Thoracic aorta (tissue), 2 donors: ENCODE measurements around the gene SLC1A6. TPM values are rescaled to one million over a fixed set of nuclear protein-coding genes. Genes with fewer than 3 reads are reported as not detected.
"Not testable (repeated sequence)": the region's sequence is repeated elsewhere in the genome, so short reads cannot be mapped to it uniquely, and the experiment has no call there.

Experiments
- ATAC-seq: fragments of 150-250 bp; one replicate; pipeline ENCODE4 v1.8.0; 2017; ENCODE audit warnings: low read depth; ENCODE audit not compliant: insufficient number of reproducible peaks, low FRiP score
- DNase-seq: peaks from one replicate; pipeline ENCODE4 v3.0.0-alpha.2; 2020; ENCODE audit warnings: low spot score
- H3K27ac ChIP-seq, 2 donors: fragments of 200-600 bp; sonication (generic); 1 replicate in 1 of 2; 2 replicates in 1 of 2; pipeline ENCODE4 v1.5.1; 2016; ENCODE audit warnings: mild to moderate bottlenecking in 2 of 2, moderate library complexity in 2 of 2
- H3K27me3 ChIP-seq: fragments of 200-600 bp; sonication (generic); replicated peaks from 2 replicates; pipeline ENCODE4 v1.6.0; 2016; ENCODE audit warnings: mild to moderate bottlenecking; ENCODE audit not compliant: insufficient read depth
- H3K36me3 ChIP-seq: fragments of 200-600 bp; sonication (generic); one replicate; pipeline ENCODE4 v1.5.1; 2016
- H3K4me1 ChIP-seq, 2 donors: fragments of 200-600 bp; sonication (generic); 1 replicate in 1 of 2; 2 replicates in 1 of 2; pipeline versions ENCODE4 v1.5.1 to v1.6.0; 2016; ENCODE audit warnings: low read depth in 2 of 2, mild to moderate bottlenecking in 1 of 2; ENCODE audit not compliant: control insufficient read depth in 1 of 2
- H3K4me3 ChIP-seq: fragments of 200-600 bp; sonication (generic); 2 replicates; pipeline ENCODE4 v1.5.1; 2016; ENCODE audit warnings: mild to moderate bottlenecking
- H3K9me3 ChIP-seq: fragments of 200-600 bp; sonication (generic); 2 replicates; pipeline ENCODE4 v1.5.1; 2016
- total RNA-seq, 2 donors: library from RNA; depleted of rRNA; stranded (reverse); fragments of >200 nt; gene quantifications; one replicate each; pipeline versions ENCODE4 v1.1.0 to v1.2.3, GENCODE V29; 2016
- TF ChIP-seq, protein P1 (sequence below): fragments of 200-600 bp; sonication (generic); IDR thresholded peaks from one replicate; pipeline ENCODE4 v1.5.1; 2019; ENCODE audit warnings: antibody characterized with exemption

SLC1A6 gene
- not detected for total RNA-seq

DNA sequence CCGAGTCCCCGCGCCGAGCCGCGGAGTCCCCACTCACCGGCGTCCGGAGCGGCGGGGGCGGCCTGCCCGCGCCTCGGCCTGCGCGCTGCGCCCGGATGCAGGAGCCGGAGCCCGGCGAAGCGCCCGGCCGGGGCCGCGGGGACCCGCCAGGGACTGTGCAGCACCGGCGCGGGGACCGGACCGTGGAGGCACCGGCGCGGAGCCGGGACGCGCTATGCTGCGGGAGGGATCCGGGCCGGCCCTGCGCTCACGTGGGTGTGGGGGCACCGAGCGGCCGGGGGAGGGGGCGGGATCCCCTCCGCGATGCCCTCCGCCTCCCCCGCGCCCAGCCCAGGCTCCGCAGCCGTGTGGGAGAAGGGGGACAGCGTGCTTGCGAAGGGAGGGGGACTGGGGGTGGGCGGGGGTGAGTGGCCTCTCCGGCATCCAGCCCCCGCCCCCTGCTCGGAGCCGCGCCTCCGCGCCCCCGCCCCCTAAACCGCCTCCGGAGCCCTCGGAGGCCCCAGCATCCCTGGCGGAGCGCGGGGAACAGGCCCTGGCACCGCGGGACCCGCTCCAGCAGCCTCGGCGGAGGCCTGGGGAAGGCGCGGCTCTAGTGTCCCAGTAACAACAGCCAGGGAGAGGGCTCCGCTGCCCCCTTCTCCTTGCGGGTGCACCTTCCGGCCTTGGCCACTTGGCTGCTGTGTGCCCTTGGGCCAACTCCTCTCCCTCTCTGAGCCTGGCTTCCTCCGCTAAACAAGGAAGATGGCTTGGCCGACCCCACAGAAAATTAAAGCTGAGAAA lies at the start of gene SLC1A6:
TSS of gene SLC1A6 (minus strand) at position 389 of the 780 bp plus-strand sequence. CDS start 6,954 bp downstream, outside the sequence.
- Histone ChIP-seq H3K9me3 (no peaks in the 10 kb centered on the region), H3K36me3 (no peaks in the 10 kb centered on the region), H3K4me1 (no peaks in the 10 kb centered on the region), H3K27ac (no peak within 1 kb of the TSS), H3K4me3 (no peak within 1 kb of the TSS), H3K27me3 (no peaks in the 10 kb centered on the region)
- DNase-seq: no peak
- no peak for ATAC-seq
- TF ChIP-seq, protein P1, sequence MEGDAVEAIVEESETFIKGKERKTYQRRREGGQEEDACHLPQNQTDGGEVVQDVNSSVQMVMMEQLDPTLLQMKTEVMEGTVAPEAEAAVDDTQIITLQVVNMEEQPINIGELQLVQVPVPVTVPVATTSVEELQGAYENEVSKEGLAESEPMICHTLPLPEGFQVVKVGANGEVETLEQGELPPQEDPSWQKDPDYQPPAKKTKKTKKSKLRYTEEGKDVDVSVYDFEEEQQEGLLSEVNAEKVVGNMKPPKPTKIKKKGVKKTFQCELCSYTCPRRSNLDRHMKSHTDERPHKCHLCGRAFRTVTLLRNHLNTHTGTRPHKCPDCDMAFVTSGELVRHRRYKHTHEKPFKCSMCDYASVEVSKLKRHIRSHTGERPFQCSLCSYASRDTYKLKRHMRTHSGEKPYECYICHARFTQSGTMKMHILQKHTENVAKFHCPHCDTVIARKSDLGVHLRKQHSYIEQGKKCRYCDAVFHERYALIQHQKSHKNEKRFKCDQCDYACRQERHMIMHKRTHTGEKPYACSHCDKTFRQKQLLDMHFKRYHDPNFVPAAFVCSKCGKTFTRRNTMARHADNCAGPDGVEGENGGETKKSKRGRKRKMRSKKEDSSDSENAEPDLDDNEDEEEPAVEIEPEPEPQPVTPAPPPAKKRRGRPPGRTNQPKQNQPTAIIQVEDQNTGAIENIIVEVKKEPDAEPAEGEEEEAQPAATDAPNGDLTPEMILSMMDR: no peak

GRCh38 chr19:15028490-15028889 lies 48.8 kb upstream of the SLC1A6 start:
- TF ChIP-seq, protein P1: no peak
- ATAC-seq: no peak
- Histone ChIP-seq H3K36me3 (no peaks in the 10 kb centered on the region), H3K9me3 (no peaks in the 10 kb centered on the region), H3K27ac (no peak overlapping the region), H3K27me3 (no peaks in the 10 kb centered on the region), H3K4me3 (no peak overlapping the region), H3K4me1 (no peaks in the 10 kb centered on the region)
- no peak for DNase-seq

- Histone ChIP-seq H3K4me1 (no peaks in the 10 kb centered on the region), H3K27me3 (no peaks in the 10 kb centered on the region), H3K27ac (no peak overlapping the region), H3K9me3 (no peaks in the 10 kb centered on the region), H3K36me3 (no peaks in the 10 kb centered on the region), H3K4me3 (no peak overlapping the region)
- TF ChIP-seq, protein P1: no peak
- no peak for DNase-seq
- no peak for ATAC-seq
These were observed 45.6 kb upstream of the SLC1A6 start for GRCh38 chr19:15025217-15025616.

- Histone ChIP-seq H3K9me3 (no peaks in the 10 kb centered on the region), H3K27me3 (no peaks in the 10 kb centered on the region), H3K4me3 (no peak overlapping the region), H3K36me3 (no peaks in the 10 kb centered on the region), H3K4me1 (no peaks in the 10 kb centered on the region), H3K27ac (no peak overlapping the region)
- no peak for ATAC-seq
- no peak for DNase-seq
- TF ChIP-seq, protein P1: no peak
These were observed 43.1 kb upstream of the SLC1A6 start for GRCh38 chr19:15022752-15023151.

DNA sequence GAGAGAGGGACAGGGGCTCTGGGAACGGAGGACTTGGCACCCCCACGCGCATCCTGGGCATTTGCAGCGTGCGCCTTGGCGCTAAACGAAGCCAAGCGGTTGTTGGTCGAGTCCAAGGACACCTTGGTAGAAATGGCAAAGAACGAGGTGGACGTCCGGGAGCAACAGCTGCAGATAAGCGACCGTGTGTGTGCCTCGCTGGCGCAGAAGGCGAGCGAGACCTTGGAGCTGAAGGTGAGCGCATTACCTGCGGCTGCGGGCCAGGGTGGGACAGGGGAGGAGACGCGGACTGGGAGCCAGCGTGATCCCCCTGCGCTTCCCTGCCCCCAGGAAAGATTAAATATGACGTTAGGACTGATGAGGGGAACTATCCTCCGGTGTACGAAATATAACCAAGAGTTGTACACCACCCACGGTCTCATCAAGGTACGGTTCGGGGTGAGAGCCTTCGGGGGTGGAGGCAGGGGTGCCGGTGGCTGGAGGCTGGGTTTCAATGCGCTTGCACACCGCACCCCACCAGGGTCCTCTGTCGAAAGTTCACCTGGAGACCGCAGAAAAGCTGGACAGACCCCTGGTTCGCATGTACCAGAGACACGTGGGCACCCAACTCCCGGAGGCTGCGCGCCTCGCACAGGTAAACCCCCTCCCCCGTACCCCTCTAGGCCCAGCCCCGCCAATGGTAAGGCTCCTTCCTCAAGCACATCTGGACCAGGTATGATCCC lies 41.8 kb upstream of the SLC1A6 start:
- TF ChIP-seq, protein P1: no peak
- ATAC-seq: no peak
- Histone ChIP-seq H3K4me3 (no peak overlapping the region), H3K27ac (no peak overlapping the region), H3K9me3 (no peaks in the 10 kb centered on the region), H3K27me3 (no peaks in the 10 kb centered on the region), H3K36me3 (no peaks in the 10 kb centered on the region), H3K4me1 (no peaks in the 10 kb centered on the region)
- no peak for DNase-seq

DNA sequence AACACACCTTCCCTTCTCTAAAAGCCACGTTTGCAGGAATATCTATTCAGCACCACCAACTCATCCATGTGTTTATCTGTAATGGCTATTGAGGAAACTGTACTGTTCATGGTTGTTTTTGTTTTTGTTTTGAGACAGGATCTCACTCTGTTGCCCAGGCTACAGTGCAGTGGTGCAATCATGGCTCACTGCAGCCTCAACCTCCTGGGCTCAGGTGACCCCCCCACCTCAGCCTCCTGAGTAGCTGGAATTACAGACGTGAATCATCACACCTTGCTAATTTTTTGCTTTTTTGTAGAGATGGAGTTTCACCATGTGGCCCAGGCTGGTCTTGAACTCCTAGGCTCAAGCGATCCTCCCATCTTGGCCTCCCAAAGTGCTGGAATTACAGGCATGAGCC lies 39.2 kb upstream of the SLC1A6 start:
- H3K9me3 ChIP-seq, H3K36me3 ChIP-seq, DNase-seq, H3K4me3 ChIP-seq, H3K4me1 ChIP-seq, H3K27ac ChIP-seq, H3K27me3 ChIP-seq, ATAC-seq: not testable (repeated sequence)
